Tibial nerve (tissue), 3 donors: Measurements from ENCODE around the gene RXFP1.

Source experiments
- POLR2A ChIP-seq, 2 donors: fragments of 450-650 bp; IDR thresholded peaks; one replicate each; pipeline ENCODE4 v1.6.1; 2017; ENCODE audit warnings: antibody characterized with exemption in 2 of 2, mild to moderate bottlenecking in 2 of 2, moderate library complexity in 2 of 2
- TF ChIP-seq, protein P1 (sequence below), 5 experiments: fragments of 200-600 bp in 3 of 5; fragments of 450-650 bp in 2 of 5; sonication (generic) in 3 of 5; IDR thresholded peaks; one replicate each; pipeline ENCODE4 v1.5.1; 2016 to 2019; ENCODE audit warnings: antibody characterized with exemption in 5 of 5, mild to moderate bottlenecking in 3 of 5, moderate library complexity in 2 of 5

DNA sequence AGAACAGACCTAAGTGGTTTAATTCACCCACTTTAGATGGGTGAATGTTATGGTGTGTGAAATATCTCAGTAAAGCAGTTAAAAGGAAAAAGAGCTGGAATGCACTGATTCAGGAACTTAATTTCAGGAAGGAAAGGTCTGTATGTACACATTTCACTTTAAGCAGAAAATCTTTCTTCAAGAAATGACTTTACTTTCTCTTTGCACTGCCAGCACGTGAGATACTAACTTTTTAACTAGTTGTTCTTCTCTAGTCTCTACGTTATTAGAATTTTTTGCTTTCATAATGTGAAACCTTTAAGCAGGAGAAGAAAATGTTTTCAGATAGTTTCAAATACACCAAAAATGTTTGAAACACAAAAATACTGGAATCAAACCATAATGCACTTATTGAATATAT is 131.2 kb downstream of the RXFP1 start:
- TF ChIP-seq, protein P1, sequence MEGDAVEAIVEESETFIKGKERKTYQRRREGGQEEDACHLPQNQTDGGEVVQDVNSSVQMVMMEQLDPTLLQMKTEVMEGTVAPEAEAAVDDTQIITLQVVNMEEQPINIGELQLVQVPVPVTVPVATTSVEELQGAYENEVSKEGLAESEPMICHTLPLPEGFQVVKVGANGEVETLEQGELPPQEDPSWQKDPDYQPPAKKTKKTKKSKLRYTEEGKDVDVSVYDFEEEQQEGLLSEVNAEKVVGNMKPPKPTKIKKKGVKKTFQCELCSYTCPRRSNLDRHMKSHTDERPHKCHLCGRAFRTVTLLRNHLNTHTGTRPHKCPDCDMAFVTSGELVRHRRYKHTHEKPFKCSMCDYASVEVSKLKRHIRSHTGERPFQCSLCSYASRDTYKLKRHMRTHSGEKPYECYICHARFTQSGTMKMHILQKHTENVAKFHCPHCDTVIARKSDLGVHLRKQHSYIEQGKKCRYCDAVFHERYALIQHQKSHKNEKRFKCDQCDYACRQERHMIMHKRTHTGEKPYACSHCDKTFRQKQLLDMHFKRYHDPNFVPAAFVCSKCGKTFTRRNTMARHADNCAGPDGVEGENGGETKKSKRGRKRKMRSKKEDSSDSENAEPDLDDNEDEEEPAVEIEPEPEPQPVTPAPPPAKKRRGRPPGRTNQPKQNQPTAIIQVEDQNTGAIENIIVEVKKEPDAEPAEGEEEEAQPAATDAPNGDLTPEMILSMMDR (IDR thresholded peaks at IDR 0.05): no peak
- TF ChIP-seq POLR2A (IDR thresholded peaks at IDR 0.05): no peak
